HG03378 (cell line): Measurements from ENCODE around the gene TBX15.
"Not testable (repeated sequence)": the region's sequence is repeated elsewhere in the genome, so short reads cannot be mapped to it uniquely, and the experiment has no call there.

Experiments used
- ATAC-seq: cut with Tn5 transposase; IDR thresholded peaks from one replicate; pipeline ENCODE4 v1.9.1; 2021; ENCODE audit warnings: mild to moderate bottlenecking, moderate library complexity; ENCODE audit not compliant: unreplicated experiment

The TBX15 gene

GRCh38 chr1:118960567-118961136 is 27.5 kb downstream of the TBX15 start:
- no peak for ATAC-seq

- peak; percentile 88 for ATAC-seq
Observed at GRCh38 chr1:118960026-118960561, 28.0 kb downstream of the TBX15 start.

- no peak for ATAC-seq
Observed at GRCh38 chr1:118958937-118959631, 29.1 kb downstream of the TBX15 start.

GRCh38 chr1:118958140-118958539 is 30.0 kb downstream of the TBX15 start:
- ATAC-seq = no peak

- ATAC-seq = not testable (repeated sequence)
Observed at GRCh38 chr1:118957579-118957978, 30.6 kb downstream of the TBX15 start.

DNA sequence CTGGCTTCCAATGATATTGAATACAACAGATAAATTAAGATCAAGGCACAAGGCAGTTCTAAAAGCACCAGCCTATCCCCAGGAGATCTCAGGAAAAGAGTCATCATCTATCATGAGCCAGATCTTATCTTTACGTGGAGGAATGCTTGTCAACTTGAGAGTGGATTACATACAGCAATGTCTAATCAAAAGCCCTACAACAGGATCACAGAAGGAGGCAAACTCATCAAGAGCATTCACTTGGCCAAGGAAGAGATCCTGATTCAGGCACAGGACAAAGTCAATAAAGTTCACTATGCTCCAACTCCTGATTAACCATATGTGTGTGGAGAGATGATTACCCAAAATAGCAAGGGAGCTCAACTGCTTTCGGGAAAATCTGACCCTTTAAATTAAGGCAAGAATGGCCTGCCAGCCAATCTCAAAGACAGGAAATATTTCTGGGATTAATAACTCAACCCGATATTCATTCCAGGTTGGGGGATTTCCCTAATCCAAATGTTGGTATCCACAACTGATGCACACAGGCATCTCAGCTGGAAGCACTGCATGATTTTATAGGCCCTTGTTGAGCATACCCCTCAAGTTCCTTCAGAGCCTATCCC is 33.7 kb downstream of the TBX15 start:
- no peak for ATAC-seq

GRCh38 chr1:118951270-118951936 is 36.7 kb downstream of the TBX15 start:
- ATAC-seq = no peak

DNA sequence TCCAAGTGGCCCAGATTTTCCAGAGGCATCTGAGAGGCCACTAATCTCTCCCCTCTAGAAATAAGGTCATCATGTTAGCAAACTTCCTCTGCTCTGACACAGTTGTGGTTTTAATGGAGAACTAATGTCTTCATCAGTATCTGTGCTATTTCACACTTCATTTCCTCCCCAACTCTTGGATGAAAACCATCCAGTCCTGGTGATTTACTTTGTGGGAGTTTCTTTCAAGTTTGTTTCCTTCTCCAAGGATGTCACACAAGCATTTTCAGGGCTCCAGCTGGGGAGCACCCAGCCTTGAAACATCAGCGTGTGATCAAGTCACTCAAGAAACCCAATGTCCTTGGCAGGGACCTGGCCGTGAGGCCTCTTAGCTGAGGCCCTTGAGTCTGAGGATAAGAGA is 38.8 kb downstream of the TBX15 start:
- ATAC-seq = no peak

GRCh38 chr1:118948846-118949245 is 39.3 kb downstream of the TBX15 start:
- ATAC-seq = no peak

GRCh38 chr1:118948351-118948750 is 39.8 kb downstream of the TBX15 start:
- no peak for ATAC-seq

DNA sequence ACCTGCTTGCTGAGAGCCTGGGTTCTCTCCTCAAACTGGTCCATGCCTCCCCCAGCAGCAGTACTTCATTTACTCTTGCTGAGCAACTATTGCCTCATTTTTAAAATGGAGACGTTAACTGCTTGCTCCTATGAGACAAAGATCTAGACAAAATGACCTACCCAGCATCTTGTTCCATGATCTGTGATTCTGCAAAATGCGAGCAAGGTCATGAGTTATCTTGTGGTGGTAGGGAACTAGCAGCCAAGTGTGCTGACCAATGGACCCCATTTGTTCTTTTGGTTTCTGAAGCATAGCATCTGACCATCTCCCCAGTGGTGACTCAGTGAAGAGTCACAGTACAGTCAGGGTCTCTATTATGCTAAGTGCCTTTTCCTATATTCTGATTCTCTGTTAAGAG is 40.4 kb downstream of the TBX15 start:
- ATAC-seq = no peak

DNA sequence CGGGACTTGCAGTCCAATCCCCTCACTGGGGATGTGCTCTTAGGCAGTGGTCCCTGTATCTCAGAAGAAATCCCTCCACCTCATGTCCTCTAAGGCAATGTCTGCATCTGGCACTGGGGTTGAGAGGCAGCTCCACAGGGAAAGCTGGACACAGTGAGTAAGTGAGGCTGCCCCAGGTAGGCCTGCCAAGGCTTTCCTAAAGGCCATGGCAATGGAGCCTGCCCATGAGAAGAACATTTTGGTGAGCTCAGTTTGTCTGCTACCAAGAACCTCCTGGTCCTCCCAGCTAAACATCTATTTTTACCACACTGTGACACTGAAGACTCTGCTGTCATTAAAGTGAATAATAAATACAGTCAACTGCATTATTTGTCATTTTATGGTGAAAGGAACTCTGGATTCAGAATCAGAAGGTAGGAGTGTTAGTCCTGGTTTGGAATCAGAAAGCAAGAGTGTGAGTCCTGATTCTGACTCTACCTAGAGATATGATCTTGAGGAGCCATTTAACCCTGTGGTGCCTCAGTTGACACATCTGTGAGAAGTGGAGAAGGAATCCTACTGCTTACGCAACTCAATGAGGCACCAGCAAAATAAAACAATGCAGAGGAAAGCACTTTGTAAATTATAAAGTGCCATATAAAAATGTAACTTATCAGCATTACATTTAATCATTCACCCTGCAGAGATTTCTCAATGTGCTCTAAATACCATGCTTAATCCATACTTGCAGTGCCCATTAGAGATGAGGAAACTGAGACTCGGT is 41.0 kb downstream of the TBX15 start:
- ATAC-seq = no peak

GRCh38 chr1:118945489-118945888 is 42.7 kb downstream of the TBX15 start:
- no peak for ATAC-seq

- ATAC-seq = no peak
Observed at GRCh38 chr1:118944546-118944945, 43.6 kb downstream of the TBX15 start.

- no peak for ATAC-seq
Observed at GRCh38 chr1:118944133-118944532, 44.0 kb downstream of the TBX15 start.

DNA sequence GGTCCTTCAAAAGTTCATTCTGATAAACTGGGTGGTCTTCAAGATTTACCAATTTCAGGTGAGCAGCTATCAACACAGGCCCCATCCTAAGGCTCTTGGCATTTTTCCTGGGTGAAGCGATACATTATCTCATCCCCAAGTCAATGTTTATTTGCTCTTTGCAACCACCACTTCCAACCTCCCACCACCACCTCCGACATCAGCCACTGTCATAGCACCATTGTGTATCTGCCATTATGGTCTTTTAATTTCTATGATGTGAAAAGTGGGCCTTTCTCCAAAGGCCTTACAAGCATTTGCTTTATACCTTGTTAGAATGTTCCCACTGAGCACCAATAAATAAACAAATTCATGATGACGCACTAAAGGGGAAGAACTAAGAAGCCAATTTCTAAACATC is 47.2 kb downstream of the TBX15 start:
- no peak for ATAC-seq

DNA sequence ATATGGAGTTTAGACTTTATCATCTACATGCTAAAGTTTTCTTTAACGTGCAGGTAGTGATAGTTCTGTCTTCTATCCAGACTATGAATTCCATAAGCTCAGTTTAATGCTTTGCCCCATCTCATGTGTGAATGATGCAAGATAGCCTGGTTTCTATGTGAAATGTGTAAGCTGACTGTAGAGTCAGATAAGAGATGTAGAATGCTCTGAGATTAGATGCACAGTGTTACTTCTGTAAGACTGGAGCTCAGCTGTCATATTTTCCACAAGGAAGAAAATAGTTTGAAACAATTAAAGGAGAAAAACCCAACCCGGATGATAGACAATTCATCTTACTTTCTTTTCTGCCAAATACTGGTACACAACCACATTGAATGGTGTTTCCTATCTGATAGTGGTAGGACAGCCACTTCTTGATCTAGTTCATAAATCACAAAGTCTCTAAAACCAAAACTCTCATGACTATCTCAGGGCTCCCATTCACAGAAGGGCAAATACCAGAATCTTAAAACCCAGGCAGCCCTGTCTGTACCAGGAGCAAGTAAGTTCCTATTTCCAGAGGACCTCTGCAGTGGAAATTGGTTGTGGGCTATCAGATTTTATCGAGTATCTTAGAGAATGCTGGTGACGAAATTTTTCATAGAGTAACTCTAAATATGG is 50.6 kb downstream of the TBX15 start:
- no peak for ATAC-seq

- ATAC-seq = no peak
Observed at GRCh38 chr1:118934706-118935105, 53.4 kb downstream of the TBX15 start.

DNA sequence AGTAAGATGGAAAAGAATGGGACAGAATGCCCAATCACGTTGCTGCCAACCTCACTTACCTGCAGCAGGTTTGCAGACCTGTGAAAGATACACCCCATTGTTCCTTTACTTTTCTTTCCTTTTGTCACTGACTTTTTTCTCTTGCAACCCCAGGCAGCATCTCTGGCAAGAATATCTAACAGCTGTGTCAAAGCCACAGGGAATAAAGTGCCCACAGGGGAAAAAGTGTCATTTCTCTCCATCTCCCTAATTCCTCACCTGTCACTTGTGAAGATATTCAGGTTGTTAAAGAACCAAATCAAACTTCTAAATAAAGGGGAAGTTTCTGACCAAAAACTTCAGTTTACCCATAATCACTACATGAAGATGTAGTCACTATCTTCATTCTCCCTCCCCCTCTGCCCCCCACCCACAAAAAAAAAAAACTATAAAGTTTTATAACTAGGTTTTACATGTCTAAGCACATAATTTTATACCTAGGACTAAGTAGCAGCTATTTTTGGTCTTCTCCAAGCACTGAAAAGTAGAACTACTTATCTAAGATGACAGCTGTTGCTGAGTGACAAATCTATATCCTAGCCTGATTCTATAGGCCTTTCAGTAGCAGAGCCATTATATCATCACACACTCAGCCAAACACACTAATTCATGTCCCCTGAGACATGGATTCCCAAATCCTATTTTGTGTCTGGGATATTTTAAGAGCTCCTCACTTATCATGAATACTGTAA is 54.9 kb downstream of the TBX15 start:
- ATAC-seq = no peak

DNA sequence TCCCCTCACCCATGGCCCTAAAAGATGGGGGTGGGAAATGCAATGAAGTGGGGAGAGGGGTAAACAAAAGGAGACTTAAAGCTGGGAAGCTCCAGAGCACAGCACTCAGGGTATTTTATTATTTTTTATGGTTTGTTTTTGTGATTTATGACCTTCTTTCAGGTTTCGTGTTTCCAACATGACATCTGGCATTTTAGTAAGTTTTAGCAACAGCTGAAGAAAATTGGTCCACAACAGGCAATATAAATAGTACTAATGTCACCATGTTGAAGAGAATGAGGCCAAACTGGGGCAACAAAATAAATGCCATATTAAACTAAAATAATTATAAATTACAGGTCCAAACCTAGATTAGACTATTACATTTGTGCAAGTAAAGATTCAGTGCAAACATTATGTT is 56.3 kb downstream of the TBX15 start:
- ATAC-seq = no peak
